ENCODE data around the gene DNAJC16. TPM values are rescaled to one million over a fixed set of nuclear protein-coding genes. Genes with fewer than 3 reads are reported as not detected.
"Not testable (repeated sequence)": the region's sequence is repeated elsewhere in the genome, so short reads cannot be mapped to it uniquely, and the experiment has no call there.

DNAJC16 gene
- total RNA-seq, 1 experiment from 2014 or later: 9.2 TPM

GRCh38 chr1:15477646-15478212, 48.9 kb upstream of the DNAJC16 start:
- H3K27ac ChIP-seq (ENCODE audit: low read length): no peak overlapping the region

GRCh38 chr1:15479654-15480347, 46.8 kb upstream of the DNAJC16 start:
- BruUV-seq (replicated peaks): no TSS peak
- no peaks in the 10 kb centered on the region for H3K27me3 ChIP-seq (ENCODE audit: low read length)
- H3K4me3 ChIP-seq (ENCODE audit: low read length): no peak overlapping the region
- no peaks in the 10 kb centered on the region for H3K9me2 ChIP-seq (replicated peaks; ENCODE audit: low read length)
- no peak for DNase-seq
- H3K79me2 ChIP-seq (ENCODE audit: low read length): no peaks in the 10 kb centered on the region
- H3K9ac ChIP-seq (ENCODE audit: low read length): no peak overlapping the region
- H4K20me1 ChIP-seq (ENCODE audit: low read length): no peaks in the 10 kb centered on the region
- no peaks in the 10 kb centered on the region for H3K36me3 ChIP-seq (ENCODE audit: low read depth, low read length)
- intact Hi-C loops (cut with micrococcal nuclease): no loop called here
- ChIA-PET POLR2A (ENCODE audit: unreplicated experiment) (no interaction called here), CTCF (no interaction called here)
- H2AFZ ChIP-seq (ENCODE audit: low read length): no peak overlapping the region
- H3F3A ChIP-seq (ENCODE audit: low read length, unreplicated experiment): no peaks in the 10 kb centered on the region
- no peak for ATAC-seq
- TF ChIP-seq EZH2phosphoT487 (IDR thresholded peaks at IDR 0.05; ENCODE audit: borderline replicate concordance, low read length) (no peak), CTCF (conservative IDR thresholded peaks at IDR 0.05; ENCODE audit: low read depth, low read length) (no peak), EZH2 (IDR thresholded peaks at IDR 0.05; ENCODE audit: low read length, unreplicated experiment) (no peak)
- H3K4me2 ChIP-seq (ENCODE audit: low read length): no peak overlapping the region
- no peak overlapping the region for H3K27ac ChIP-seq (ENCODE audit: low read length)
- no peaks in the 10 kb centered on the region for H3K4me1 ChIP-seq (ENCODE audit: insufficient read depth, low read length)
- H3K9me3 ChIP-seq (ENCODE audit: low read length): no peaks in the 10 kb centered on the region

More at GRCh38 chr1:15477646-15478212, 48.9 kb upstream of the DNAJC16 start:
- TF ChIP-seq EZH2 (IDR thresholded peaks at IDR 0.05; ENCODE audit: low read length, unreplicated experiment): no peak
- TF ChIP-seq EZH2phosphoT487 (IDR thresholded peaks at IDR 0.05; ENCODE audit: borderline replicate concordance, low read length): no peak
- no peak for TF ChIP-seq CTCF (conservative IDR thresholded peaks at IDR 0.05; ENCODE audit: low read depth, low read length)
- Histone ChIP-seq H3K9me2 (replicated peaks; ENCODE audit: low read length) (no peaks in the 10 kb centered on the region), H3K4me1 (ENCODE audit: insufficient read depth, low read length) (no peaks in the 10 kb centered on the region), H3K9ac (ENCODE audit: low read length) (no peak overlapping the region), H3F3A (ENCODE audit: low read length, unreplicated experiment) (no peaks in the 10 kb centered on the region), H2AFZ (ENCODE audit: low read length) (no peak overlapping the region), H3K79me2 (ENCODE audit: low read length) (no peaks in the 10 kb centered on the region), H3K27me3 (ENCODE audit: low read length) (no peaks in the 10 kb centered on the region), H3K36me3 (ENCODE audit: low read depth, low read length) (no peaks in the 10 kb centered on the region), H3K4me2 (ENCODE audit: low read length) (no peak overlapping the region), H4K20me1 (ENCODE audit: low read length) (no peaks in the 10 kb centered on the region), H3K4me3 (ENCODE audit: low read length) (no peak overlapping the region), H3K9me3 (ENCODE audit: low read length) (no peaks in the 10 kb centered on the region)
- DNase-seq (no peak), ATAC-seq (no peak)
- BruUV-seq (replicated peaks): no TSS peak
- CTCF ChIA-PET: no interaction called here
- POLR2A ChIA-PET (ENCODE audit: unreplicated experiment): no interaction called here
- intact Hi-C loops (cut with micrococcal nuclease): no loop called here

- H3K4me1 ChIP-seq (ENCODE audit: insufficient read depth, low read length); H3K4me2 ChIP-seq (ENCODE audit: low read length); POLR2A ChIA-PET (ENCODE audit: unreplicated experiment); H3K4me3 ChIP-seq (ENCODE audit: low read length); H3F3A ChIP-seq (ENCODE audit: low read length, unreplicated experiment); H2AFZ ChIP-seq (ENCODE audit: low read length); H4K20me1 ChIP-seq (ENCODE audit: low read length); intact Hi-C loops (cut with micrococcal nuclease); H3K27me3 ChIP-seq (ENCODE audit: low read length); H3K9me2 ChIP-seq (replicated peaks; ENCODE audit: low read length); H3K9me3 ChIP-seq (ENCODE audit: low read length); H3K27ac ChIP-seq (ENCODE audit: low read length); CTCF ChIA-PET; H3K79me2 ChIP-seq (ENCODE audit: low read length); H3K9ac ChIP-seq (ENCODE audit: low read length); DNase-seq; H3K36me3 ChIP-seq (ENCODE audit: low read depth, low read length); ATAC-seq; BruUV-seq (replicated peaks): not testable (repeated sequence)
Measured at GRCh38 chr1:15482455-15482854, 44.2 kb upstream of the DNAJC16 start.

GRCh38 chr1:15482983-15483543, 43.6 kb upstream of the DNAJC16 start:
- DNase-seq; H2AFZ ChIP-seq (ENCODE audit: low read length); H3K4me2 ChIP-seq (ENCODE audit: low read length); intact Hi-C loops (cut with micrococcal nuclease); CTCF ChIA-PET; H3K9me3 ChIP-seq (ENCODE audit: low read length); H3K4me3 ChIP-seq (ENCODE audit: low read length); H3K36me3 ChIP-seq (ENCODE audit: low read depth, low read length); H3K9ac ChIP-seq (ENCODE audit: low read length); H3K27me3 ChIP-seq (ENCODE audit: low read length); H4K20me1 ChIP-seq (ENCODE audit: low read length); BruUV-seq (replicated peaks); H3K27ac ChIP-seq (ENCODE audit: low read length); H3K79me2 ChIP-seq (ENCODE audit: low read length); H3F3A ChIP-seq (ENCODE audit: low read length, unreplicated experiment); ATAC-seq; H3K4me1 ChIP-seq (ENCODE audit: insufficient read depth, low read length); POLR2A ChIA-PET (ENCODE audit: unreplicated experiment); H3K9me2 ChIP-seq (replicated peaks; ENCODE audit: low read length): not testable (repeated sequence)

All from PC-3 (cell line).